ENCODE data around the gene HIPK1.

Gene HIPK1

DNA sequence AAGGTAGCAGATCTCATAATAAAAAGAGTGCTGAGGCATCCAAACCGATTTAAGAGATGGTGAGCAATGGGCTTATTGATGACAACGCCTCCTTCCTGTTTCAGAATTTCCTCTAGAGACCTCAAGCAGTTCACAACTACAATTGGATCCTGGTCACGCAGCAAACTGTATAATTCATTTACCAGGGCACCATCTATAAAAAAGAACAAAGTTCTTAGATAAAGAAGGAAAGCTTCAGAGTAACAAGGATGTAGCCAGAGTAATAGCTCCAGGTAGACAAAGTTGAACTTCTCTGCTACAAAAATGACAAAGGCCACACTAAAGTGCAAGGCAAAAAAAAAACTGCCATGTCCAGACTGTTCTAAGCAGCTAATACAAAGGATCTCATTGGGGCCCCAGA is 27.9 kb upstream of the HIPK1 start:
- no peaks in the 10 kb centered on the region for H3K27me3 Mint-ChIP-seq
- no peak overlapping the region for H3K4me3 Mint-ChIP-seq
- H3K4me1 Mint-ChIP-seq (ENCODE audit: low read depth in 2 of 2): peaks cover 40 to 68% of the 10 kb centered on the region in 2 donors
- peaks cover 56% of the 10 kb centered on the region for H3K36me3 Mint-ChIP-seq (ENCODE audit: insufficient read depth)
- ATAC-seq (replicated peaks) (no peak), DNase-seq (no peak)
- no peaks in the 10 kb centered on the region for H3K9me3 Mint-ChIP-seq
- H3K27ac Mint-ChIP-seq: peak overlapping the region; percentile 65 to 98

- Mint-ChIP-seq H3K4me1 (ENCODE audit: low read depth in 2 of 2) (peaks cover 40 to 56% of the 10 kb centered on the region in 2 donors), H3K9me3 (no peaks in the 10 kb centered on the region), H3K27me3 (no peaks in the 10 kb centered on the region), H3K36me3 (ENCODE audit: insufficient read depth) (peaks cover 38% of the 10 kb centered on the region), H3K27ac (peak overlapping the region; percentile 97 to 98), H3K4me3 (peak overlapping the region; percentile 89 to 91)
- peak; percentile 3 to 17 (median 4) for DNase-seq
- ATAC-seq (replicated peaks): no peak
Measured at GRCh38 chr1:113903501-113904292, 25.4 kb upstream of the HIPK1 start.

GRCh38 chr1:113904293-113904673 is 24.8 kb upstream of the HIPK1 start:
- DNase-seq (peak in 1 of 3 experiments; percentile 46), ATAC-seq (replicated peaks) (peak; percentile 33)
- Mint-ChIP-seq H3K9me3 (no peaks in the 10 kb centered on the region), H3K4me1 (ENCODE audit: low read depth in 2 of 2) (peaks cover 41 to 53% of the 10 kb centered on the region in 2 donors), H3K27me3 (no peaks in the 10 kb centered on the region), H3K36me3 (ENCODE audit: insufficient read depth) (peaks cover 34% of the 10 kb centered on the region), H3K4me3 (peak overlapping the region; percentile 89 to 91), H3K27ac (peak overlapping the region; percentile 97 to 98)

GRCh38 chr1:113904674-113905434 is 24.3 kb upstream of the HIPK1 start, which contains the start of the genes AP4B1 and DCLRE1B:
AP4B1 (minus strand) TSS chr1:113904799; CDS start chr1:113904717, 82 bp downstream.
DCLRE1B (plus strand) TSS chr1:113905326; CDS start chr1:113905587, 261 bp downstream.
- Mint-ChIP-seq H3K4me1 (ENCODE audit: low read depth in 2 of 2) (peaks cover 37 to 48% of the 10 kb centered on the region in 2 donors), H3K9me3 (no peaks in the 10 kb centered on the region), H3K4me3 (peak within 1 kb of the TSS; percentile 89 to 91), H3K27ac (peak within 1 kb of the TSS; percentile 97 to 98), H3K27me3 (no peaks in the 10 kb centered on the region), H3K36me3 (ENCODE audit: insufficient read depth) (peaks cover 28% of the 10 kb centered on the region)
- ATAC-seq (replicated peaks) (peak; percentile 87), DNase-seq (peak; percentile 94 to 95 (median 95))

GRCh38 chr1:113905435-113905861 is 23.7 kb upstream of the HIPK1 start:
- peaks cover 37 to 42% of the 10 kb centered on the region in 2 donors for H3K4me1 Mint-ChIP-seq (ENCODE audit: low read depth in 2 of 2)
- no peak for DNase-seq

GRCh38 chr1:113912594-113913311 is 16.4 kb upstream of the HIPK1 start:
- Mint-ChIP-seq H3K36me3 (ENCODE audit: insufficient read depth) (peaks cover 18% of the 10 kb centered on the region), H3K27ac (no peak overlapping the region), H3K4me3 (no peak overlapping the region), H3K9me3 (no peaks in the 10 kb centered on the region), H3K27me3 (no peaks in the 10 kb centered on the region), H3K4me1 (ENCODE audit: low read depth in 2 of 2) (peaks cover 2 to 5% of the 10 kb centered on the region in 2 donors)
- DNase-seq: no peak
- no peak for ATAC-seq (replicated peaks)

More at GRCh38 chr1:113905435-113905861, 23.7 kb upstream of the HIPK1 start:
- H3K27ac Mint-ChIP-seq: peak overlapping the region; percentile 97 to 98
- no peaks in the 10 kb centered on the region for H3K9me3 Mint-ChIP-seq
- no peak for ATAC-seq (replicated peaks)
- peaks cover 26% of the 10 kb centered on the region for H3K36me3 Mint-ChIP-seq (ENCODE audit: insufficient read depth)
- H3K27me3 Mint-ChIP-seq: no peaks in the 10 kb centered on the region
- peak overlapping the region; percentile 89 to 91 for H3K4me3 Mint-ChIP-seq

DNA sequence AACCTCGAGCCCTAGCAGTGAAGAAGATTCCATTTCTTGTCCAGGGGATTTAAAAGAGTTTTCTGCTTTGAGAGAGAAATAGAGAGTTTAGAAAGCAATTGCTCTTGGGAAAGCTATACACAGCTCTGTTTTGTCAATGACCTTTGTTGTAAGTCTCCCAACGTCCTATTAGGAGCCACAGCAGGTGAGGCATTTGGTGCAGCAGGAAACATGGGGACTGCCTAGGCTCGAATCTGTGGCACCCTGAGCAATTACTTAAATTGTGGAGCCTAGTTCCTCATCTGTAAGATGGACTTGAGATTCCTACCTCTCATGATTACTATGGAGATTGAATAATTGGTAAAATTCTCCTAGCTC is 15.8 kb upstream of the HIPK1 start:
- Mint-ChIP-seq H3K4me3 (no peak overlapping the region), H3K27me3 (no peaks in the 10 kb centered on the region), H3K4me1 (ENCODE audit: low read depth in 2 of 2) (peaks cover 2 to 5% of the 10 kb centered on the region in 2 donors), H3K9me3 (no peaks in the 10 kb centered on the region), H3K36me3 (ENCODE audit: insufficient read depth) (peaks cover 15% of the 10 kb centered on the region), H3K27ac (no peak overlapping the region)
- no peak for ATAC-seq (replicated peaks)
- DNase-seq: no peak

- Mint-ChIP-seq H3K9me3 (no peaks in the 10 kb centered on the region), H3K27ac (no peak overlapping the region), H3K4me1 (ENCODE audit: low read depth in 2 of 2) (peaks cover 0 to 5% of the 10 kb centered on the region in 2 donors), H3K4me3 (no peak overlapping the region), H3K36me3 (ENCODE audit: insufficient read depth) (peaks cover 12% of the 10 kb centered on the region), H3K27me3 (no peaks in the 10 kb centered on the region)
- ATAC-seq (replicated peaks) (no peak), DNase-seq (no peak)
Measured at GRCh38 chr1:113913887-113914664, 15.0 kb upstream of the HIPK1 start.

DNA sequence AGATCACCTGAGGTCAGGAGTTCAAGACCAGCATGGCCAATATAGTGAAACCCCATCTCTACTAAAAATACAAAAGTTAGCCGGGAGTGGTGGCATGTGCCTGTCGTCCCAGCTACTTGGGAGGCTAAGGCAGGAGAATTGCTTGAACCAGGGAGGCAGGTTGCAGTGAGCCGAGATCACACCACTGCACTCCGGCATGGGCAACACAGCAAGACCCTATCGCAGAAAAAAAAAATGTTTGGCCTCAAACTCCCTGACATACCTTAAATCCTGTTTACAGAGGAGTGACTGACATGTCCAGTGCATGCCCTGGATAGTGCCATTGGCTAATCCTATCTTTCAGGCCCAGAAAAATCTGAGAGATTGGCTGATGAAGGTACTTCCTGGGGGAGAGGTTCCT is 12.2 kb upstream of the HIPK1 start:
- no peak overlapping the region for H3K27ac Mint-ChIP-seq
- DNase-seq: no peak

DNA sequence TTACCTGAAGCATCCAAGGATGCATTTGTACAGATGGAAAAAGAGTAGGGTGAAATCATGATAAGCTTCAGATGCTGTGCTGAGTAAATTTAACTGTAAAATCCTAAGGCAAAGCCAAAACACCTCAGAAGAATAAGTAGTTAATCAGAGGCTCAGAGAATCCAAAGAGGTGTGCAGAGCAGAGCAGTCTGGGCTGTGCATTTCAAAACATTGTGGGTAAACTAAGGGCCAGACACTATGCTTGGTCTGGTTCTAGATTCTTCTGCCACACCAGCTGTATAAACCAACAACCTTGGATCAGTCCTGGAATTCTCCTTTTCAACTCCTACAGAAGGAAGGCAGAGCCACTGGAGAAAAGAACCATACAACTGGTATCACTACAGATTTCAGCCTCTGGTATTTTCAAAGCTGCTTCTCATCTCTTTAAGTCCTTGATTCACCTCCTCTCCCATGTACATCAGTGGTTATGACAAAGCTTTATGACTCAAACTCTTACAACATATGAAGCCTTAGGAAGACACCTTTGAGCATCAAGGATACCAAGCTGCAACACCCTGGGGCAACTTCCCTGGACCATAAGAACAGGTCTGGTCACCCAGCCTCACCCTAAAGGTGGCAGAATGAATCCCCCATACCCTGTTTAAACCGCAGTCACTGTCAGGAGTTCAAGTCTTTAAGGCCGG is 11.6 kb upstream of the HIPK1 start:
- H3K36me3 Mint-ChIP-seq (ENCODE audit: insufficient read depth): peaks cover 3% of the 10 kb centered on the region
- no peaks in the 10 kb centered on the region for H3K9me3 Mint-ChIP-seq
- H3K4me3 Mint-ChIP-seq: no peak overlapping the region
- no peaks in the 10 kb centered on the region for H3K27me3 Mint-ChIP-seq
- H3K4me1 Mint-ChIP-seq (ENCODE audit: low read depth in 2 of 2): peaks cover 0 to 5% of the 10 kb centered on the region in 2 donors
- ATAC-seq (replicated peaks) (no peak), DNase-seq (no peak)
- H3K27ac Mint-ChIP-seq: no peak overlapping the region

More for the DNA sequence above, 12.2 kb upstream of the HIPK1 start:
- Mint-ChIP-seq H3K4me1 (ENCODE audit: low read depth in 2 of 2) (peaks cover 0 to 5% of the 10 kb centered on the region in 2 donors), H3K9me3 (no peaks in the 10 kb centered on the region), H3K36me3 (ENCODE audit: insufficient read depth) (peaks cover 4% of the 10 kb centered on the region), H3K4me3 (no peak overlapping the region), H3K27me3 (no peaks in the 10 kb centered on the region)
- no peak for ATAC-seq (replicated peaks)

DNA sequence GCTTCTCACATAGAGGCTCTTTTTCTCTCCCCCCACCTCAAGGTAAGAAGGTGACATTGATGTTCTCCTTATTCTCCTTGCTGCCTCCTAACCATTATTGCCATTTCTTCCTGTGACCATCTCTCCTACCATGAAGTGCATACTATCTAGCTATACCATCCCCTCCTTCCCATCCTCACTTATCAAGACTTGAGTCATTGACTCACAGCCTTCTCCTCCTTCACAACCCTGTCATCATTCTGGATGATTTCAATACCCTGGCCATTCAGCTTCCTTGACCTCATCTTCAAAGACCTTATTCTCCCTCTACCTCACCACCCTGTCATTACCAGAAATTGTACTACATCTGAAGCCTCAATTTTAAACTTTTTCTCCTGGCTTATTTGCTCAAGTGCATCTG is 10.9 kb upstream of the HIPK1 start:
- Mint-ChIP-seq H3K27me3 (no peaks in the 10 kb centered on the region), H3K36me3 (ENCODE audit: insufficient read depth) (no peaks in the 10 kb centered on the region), H3K9me3 (no peaks in the 10 kb centered on the region), H3K4me1 (ENCODE audit: low read depth in 2 of 2) (peaks cover 0 to 5% of the 10 kb centered on the region in 2 donors), H3K4me3 (no peak overlapping the region), H3K27ac (no peak overlapping the region)
- DNase-seq: no peak
- no peak for ATAC-seq (replicated peaks)

DNA sequence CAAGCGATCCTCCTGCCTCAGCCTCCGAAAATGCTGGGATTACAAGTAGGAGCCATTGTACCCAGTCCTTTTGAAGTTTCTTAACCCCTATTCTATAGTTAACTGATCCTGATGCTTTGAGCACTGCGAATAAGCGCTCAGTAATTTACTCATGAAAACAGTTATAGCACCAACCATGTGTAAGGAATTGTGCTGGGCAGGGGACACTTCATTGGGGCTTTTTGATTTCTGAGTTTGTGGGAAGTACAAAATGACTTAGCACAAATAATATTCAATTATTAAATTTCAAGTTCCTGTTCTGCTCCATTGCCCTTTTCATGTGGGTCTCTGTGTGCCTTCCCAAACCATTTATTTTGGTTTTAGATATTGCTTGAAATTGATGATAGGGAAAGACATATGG is 6.2 kb upstream of the HIPK1 start:
- no peak for ATAC-seq (replicated peaks)
- Mint-ChIP-seq H3K27me3 (no peaks in the 10 kb centered on the region), H3K27ac (no peak overlapping the region)

More for the DNA sequence above, 6.2 kb upstream of the HIPK1 start:
- no peaks in the 10 kb centered on the region for H3K9me3 Mint-ChIP-seq
- no peak overlapping the region for H3K4me3 Mint-ChIP-seq
- H3K36me3 Mint-ChIP-seq (ENCODE audit: insufficient read depth): peaks cover 8% of the 10 kb centered on the region
- peaks cover 3 to 4% of the 10 kb centered on the region in 2 donors for H3K4me1 Mint-ChIP-seq (ENCODE audit: low read depth in 2 of 2)
- DNase-seq: no peak

Measured in effector memory CD8-positive, alpha-beta T cell (primary cell).